ENCODE data around the gene POU6F2.

DNA sequence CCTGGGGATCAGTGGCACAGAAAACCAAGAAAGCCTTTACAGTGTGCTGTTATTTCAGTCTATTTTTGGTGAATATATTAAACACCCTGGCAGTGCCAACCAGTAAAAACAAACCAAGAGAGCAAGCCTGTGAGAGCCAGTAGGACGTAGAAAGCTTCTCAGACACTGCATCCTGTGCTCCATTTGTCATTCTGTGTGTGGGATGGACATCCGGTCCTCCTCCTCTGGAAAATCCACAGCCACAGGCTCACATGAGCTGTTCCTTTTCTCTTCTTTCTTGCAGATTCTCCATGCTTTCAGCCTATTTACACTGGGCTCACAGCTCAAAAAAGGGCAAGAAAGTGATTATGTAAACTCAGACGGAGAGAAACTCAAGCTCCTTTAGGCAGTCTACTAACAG, 468.8 kb downstream of the POU6F2 start:
- TF ChIP-seq, protein P1, sequence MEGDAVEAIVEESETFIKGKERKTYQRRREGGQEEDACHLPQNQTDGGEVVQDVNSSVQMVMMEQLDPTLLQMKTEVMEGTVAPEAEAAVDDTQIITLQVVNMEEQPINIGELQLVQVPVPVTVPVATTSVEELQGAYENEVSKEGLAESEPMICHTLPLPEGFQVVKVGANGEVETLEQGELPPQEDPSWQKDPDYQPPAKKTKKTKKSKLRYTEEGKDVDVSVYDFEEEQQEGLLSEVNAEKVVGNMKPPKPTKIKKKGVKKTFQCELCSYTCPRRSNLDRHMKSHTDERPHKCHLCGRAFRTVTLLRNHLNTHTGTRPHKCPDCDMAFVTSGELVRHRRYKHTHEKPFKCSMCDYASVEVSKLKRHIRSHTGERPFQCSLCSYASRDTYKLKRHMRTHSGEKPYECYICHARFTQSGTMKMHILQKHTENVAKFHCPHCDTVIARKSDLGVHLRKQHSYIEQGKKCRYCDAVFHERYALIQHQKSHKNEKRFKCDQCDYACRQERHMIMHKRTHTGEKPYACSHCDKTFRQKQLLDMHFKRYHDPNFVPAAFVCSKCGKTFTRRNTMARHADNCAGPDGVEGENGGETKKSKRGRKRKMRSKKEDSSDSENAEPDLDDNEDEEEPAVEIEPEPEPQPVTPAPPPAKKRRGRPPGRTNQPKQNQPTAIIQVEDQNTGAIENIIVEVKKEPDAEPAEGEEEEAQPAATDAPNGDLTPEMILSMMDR (IDR thresholded peaks at IDR 0.05; ENCODE audit: low read length), result no peak
- TF ChIP-seq EZH2 (optimal IDR thresholded peaks at IDR 0.05; ENCODE audit: low read depth, low read length), result no peak
